GM21423 (cell line): ENCODE data around the gene SQSTM1.
"Not testable (repeated sequence)": the region's sequence is repeated elsewhere in the genome, so short reads cannot be mapped to it uniquely, and the experiment has no call there.

ENCODE experiments used
- ATAC-seq: cut with Tn5 transposase; IDR thresholded peaks from one replicate; pipeline ENCODE4 v1.9.1; 2021; ENCODE audit warnings: mild to moderate bottlenecking, moderate library complexity; ENCODE audit not compliant: unreplicated experiment

The SQSTM1 gene

DNA sequence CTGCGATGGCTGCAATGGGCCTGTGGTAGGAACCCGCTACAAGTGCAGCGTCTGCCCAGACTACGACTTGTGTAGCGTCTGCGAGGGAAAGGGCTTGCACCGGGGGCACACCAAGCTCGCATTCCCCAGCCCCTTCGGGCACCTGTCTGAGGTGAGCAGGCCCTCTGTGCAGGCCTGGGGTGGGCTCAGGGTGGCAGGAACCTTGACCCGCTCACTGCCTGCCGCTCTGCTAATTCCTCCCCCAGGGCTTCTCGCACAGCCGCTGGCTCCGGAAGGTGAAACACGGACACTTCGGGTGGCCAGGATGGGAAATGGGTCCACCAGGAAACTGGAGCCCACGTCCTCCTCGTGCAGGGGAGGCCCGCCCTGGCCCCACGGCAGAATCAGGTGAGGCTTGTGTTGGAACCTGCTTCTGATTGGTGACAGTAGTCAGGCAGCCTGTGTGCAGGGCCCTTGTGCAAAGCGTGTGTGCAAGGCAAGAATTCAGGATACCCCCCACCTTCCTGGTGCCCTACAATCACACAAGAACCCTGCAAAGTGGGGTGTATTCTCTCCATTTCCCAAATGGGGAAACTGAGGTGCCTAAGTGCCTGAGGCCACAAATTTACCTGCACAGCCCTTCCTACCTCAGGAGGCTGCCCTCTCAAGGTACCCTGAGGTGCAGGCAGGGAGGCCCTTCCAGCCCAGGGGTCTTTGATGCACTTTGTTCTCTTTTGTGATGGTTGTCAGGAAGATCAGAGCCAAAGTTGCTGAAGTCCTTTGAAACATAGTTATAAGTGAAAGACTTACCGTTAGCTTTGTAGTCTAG is 3.4 kb downstream of the SQSTM1 start:
- ATAC-seq: no peak

DNA sequence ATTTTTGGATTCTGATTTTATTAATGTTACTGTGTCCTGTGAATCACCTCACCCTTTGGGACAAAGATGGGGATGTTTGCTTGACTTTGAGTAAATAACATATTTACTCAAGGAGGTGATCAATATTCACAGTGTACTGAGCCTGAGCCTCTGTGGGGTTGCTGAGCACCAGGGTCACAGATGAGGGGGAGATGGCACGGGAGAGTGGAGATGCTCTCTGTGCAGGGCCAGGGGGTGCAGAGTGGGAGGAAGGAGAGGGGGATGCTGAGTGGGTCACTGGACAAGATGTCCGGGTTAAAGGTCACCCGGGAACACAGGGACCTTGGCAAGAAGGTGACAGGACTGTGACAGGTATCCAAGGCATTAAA is 4.0 kb downstream of the SQSTM1 start:
- no peak for ATAC-seq

DNA sequence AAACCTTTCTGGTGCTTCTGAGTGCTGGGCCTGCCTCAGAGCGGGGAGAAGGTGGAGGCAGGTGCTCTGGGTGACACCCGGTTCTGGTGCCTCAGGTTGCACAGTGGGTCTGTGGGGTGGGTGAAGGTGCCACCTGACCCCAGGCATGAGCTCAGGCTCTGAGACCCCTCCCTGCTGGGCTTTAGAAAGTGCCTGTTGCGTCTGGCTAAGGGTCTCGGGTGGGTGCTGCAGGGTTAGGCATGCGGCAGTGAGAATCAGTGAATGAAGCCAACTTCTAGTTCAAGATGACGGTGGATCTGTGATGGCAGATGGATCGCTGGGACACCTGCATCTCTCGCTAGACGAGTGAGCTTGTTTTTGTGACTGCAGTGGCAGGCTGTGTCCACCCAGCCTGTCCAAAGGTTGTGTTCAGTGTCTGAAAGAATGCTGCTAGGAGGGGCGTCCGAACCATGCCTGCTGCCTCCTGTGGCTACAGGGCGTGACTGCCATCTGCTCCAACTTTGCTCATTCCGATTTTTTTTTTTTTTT is 5.0 kb downstream of the SQSTM1 start:
- no peak for ATAC-seq

DNA sequence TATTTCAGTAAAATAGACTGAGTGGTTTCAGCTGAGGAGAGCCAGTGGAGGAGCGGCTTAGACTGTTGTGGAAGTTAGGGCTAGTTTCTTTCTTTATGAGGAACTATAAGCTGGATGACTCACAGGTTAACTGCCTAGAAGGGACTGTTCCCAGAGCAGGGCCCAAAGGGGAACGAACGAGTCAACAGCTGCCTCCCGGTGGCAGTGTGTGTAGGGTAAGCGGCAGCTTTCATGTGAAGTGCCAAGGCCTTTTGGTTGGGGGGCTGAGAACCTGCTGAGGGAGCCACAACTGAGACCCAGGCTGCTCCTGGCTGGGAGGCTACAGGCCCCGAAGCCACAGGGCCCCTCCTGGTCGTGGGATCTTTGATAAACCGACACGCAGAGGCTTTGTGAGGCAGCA is 7.0 kb downstream of the SQSTM1 start:
- ATAC-seq: no peak

DNA sequence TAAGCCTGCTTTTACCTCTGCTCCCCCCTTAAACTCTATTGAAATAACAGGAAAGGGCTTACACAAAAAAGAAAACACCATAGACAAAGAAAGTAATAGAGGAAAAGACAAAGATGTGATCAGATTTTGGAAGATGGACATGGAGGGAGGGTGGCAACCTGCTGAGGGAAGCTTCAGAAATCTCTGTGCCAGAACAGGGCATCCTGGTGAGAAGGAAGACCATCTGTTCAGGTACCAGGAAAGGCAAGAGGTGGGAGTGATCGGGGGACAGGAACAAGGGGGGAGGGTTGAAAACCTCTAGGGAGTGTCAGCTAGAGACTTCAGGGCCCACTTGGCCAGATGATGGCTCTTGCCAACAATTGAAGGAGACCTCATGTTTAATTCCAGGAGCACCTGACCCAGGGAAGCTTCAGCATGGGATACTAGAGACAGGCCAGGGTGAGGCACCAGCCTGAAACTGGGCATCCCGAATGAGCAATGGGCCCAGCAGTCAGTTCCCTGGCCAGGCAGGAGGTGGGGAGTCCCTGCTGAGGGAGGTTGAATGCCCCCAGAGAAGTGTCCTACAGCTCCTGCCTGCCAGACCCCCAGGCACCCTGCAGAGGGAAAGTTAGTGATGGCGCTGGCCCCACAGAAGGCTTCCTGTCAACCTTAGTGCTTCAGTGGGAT is 8.2 kb downstream of the SQSTM1 start:
- ATAC-seq: no peak

DNA sequence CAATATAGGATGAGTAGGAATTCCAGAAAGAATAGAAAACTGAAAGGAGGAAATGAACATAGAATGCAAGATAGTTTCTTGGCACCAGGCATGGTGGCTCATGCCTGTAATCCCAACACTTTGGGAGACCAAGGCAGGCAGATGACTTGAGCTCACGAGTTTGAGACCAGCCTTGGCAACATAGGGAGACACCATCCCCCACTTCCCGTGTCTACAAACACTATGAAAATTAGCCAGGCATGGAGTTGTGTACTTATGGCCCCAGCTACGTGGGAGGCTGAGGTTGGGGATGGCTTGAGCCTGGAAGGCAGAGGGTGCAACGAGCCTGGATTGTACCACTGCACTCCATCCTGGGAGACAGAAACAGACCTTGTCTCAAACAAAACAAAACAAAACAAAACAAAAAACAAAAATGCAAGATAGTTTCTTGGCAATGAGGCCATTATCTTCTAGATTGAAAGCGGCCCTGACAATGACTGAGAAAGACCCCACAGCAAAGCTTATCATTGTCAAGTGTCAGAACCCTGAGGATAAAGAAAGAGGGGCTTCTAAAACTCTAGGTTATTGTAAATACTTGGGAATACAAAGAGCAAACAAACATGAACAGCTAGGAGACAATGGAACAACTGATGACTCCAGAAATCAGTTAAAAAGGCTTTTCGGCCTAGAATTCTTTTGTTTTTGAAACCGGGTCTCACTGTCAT is 9.2 kb downstream of the SQSTM1 start:
- ATAC-seq: no peak

DNA sequence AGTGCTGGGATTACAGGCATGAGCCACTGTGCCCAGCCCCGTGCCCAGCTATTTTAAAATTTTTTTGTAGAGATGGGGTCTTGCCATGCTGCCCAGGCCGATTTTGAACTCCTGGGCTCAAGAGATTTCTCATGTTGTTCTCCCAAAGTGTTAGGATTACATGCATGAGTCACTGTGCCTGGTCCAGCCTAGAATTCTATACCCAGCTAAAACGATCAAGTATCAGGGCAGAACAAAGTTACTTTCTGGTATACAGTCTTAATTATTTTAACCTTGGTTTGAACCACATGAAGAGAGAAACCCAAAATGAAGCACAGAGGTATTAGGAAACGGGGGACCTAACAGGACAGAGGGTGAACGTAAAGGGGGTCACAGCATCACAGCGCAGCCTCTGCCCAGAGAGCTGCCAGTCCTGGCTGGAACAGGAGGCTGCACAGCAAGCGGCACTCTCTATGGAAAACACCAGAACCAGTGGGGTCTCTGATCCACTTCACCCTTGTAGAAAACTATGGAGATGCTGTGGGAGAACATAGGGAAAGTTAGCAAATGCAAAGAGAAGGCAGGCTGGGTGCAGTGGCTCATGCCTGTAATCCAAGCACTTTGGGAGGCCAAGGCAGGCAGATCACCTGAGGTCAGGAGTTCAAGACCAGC is 10.2 kb downstream of the SQSTM1 start:
- no peak for ATAC-seq

DNA sequence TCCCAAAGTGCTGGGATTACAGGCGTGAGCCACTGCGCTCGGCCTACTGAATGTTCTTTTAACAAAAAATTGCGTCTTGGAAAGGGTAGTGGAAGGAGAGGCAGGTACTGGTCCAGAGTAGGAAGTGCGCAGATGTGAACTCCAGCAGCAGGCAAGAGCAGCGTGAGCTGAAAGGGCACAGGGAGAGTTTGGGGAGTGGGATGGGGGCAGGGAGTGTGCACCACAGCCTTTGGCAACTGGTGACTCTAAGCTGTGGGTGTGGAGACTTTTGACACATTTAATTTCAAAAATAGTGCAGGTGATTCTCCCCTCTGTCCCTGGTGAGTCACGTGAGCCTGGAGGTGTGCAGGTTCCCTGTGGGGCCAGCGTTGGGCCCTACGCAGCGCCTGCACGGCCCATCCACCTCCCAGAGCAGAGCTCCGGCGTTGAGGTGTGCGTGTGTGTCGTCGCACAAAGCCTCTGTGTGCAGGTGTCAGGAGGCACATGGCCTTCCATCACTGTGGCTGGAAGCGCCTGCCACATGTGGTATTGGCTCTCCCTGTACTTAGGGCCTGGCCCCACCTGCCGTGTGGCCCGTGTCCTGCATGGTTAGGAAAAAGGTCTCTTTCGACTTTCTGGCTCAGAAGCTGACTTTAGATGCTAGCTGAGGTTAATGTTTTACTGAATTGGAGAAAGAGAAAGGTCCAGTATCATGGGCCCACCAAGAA is 11.5 kb downstream of the SQSTM1 start:
- ATAC-seq: no peak

DNA sequence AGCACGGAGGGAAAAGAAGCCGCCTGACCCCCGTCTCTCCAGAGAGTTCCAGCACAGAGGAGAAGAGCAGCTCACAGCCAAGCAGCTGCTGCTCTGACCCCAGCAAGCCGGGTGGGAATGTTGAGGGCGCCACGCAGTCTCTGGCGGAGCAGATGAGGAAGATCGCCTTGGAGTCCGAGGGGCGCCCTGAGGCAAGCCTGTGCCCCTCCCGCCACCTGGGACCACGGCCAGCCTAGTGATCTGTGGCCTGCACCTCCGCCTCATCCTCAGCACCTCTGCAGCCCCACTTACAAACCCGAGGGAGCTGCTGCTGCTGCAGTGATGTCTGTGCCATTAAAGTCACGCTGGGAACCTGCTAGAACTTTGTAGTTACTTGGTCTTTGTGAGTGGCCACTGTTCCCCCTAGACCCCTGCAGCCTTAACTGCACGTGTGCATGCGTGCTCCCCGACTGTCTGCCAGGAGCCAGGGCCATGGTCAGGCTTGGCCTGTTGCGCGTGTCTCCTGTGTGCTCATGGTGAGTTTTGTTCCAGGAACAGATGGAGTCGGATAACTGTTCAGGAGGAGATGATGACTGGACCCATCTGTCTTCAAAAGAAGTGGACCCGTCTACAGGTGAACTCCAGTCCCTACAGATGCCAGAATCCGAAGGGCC is 12.5 kb downstream of the SQSTM1 start:
- ATAC-seq: no peak

DNA sequence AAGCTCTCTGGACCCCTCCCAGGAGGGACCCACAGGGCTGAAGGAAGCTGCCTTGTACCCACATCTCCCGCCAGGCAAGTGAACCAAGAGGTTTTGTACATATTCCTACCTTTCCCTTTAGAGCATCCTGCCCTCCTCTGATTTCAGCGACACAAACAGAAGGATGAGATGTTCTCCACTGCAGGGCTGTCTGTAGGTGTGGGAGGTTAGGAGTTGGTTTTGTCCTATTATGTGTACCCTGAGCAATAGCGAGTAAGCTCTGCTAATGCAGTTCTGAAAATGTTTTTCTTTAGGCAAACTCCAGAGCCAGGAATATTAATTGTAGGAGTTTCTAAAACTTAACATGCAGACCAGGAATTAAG is 13.0 kb downstream of the SQSTM1 start:
- ATAC-seq: no peak

DNA sequence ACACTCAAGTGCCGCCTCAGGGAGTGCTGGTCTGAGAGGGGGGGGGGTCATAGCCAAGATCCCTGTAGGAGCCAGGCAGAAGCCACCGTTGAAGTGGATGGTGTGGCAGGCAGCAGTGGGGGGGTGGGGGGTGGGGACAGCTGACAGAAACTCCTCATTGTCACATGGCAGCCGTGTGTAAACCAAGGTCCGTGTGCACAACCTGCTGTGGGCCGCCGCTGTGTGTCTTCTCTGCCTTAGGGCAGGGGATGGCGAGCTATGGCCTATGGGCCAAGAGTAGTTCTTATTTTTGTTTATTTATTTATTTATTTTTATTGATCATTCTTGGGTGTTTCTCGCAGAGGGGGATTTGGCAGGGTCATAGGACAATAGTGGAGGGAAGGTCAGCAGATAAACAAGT is 13.4 kb downstream of the SQSTM1 start:
- ATAC-seq: no peak

DNA sequence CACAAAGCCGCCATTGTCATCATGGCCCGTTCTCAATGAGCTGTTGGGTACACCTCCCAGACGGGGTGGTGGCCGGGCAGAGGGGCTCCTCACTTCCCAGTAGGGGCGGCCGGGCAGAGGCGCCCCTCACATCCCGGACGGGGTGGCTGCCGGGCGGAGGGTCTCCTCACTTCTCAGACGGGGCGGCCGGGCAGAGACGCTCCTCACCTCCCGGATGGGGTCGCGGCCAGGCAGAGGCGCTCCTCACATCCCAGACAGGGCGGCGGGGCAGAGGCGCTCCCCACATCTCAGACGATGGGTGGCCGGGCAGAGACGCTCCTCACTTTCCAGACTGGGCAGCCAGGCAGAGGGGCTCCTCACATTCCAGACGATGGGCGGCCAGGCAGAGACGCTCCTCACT is 14.2 kb downstream of the SQSTM1 start:
- not testable (repeated sequence) for ATAC-seq

DNA sequence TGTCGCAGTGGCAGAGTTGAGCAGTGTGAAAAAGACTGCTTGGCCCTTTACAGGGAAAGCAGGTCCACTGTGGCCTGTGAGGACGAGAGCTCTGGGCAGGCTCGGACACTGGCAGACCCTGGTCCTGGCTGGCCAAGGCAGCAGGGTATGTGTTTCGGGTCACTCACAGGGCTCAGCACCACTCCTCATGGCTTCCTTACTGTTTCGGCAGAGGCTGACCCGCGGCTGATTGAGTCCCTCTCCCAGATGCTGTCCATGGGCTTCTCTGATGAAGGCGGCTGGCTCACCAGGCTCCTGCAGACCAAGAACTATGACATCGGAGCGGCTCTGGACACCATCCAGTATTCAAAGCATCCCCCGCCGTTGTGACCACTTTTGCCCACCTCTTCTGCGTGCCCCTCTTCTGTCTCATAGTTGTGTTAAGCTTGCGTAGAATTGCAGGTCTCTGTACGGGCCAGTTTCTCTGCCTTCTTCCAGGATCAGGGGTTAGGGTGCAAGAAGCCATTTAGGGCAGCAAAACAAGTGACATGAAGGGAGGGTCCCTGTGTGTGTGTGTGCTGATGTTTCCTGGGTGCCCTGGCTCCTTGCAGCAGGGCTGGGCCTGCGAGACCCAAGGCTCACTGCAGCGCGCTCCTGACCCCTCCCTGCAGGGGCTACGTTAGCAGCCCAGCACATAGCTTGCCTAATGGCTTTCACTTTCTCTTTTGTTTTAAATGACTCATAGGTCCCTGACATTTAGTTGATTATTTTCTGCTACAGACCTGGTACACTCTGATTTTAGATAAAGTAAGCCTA is 15.7 kb downstream of the SQSTM1 start:
- peak; percentile 71 for ATAC-seq

DNA sequence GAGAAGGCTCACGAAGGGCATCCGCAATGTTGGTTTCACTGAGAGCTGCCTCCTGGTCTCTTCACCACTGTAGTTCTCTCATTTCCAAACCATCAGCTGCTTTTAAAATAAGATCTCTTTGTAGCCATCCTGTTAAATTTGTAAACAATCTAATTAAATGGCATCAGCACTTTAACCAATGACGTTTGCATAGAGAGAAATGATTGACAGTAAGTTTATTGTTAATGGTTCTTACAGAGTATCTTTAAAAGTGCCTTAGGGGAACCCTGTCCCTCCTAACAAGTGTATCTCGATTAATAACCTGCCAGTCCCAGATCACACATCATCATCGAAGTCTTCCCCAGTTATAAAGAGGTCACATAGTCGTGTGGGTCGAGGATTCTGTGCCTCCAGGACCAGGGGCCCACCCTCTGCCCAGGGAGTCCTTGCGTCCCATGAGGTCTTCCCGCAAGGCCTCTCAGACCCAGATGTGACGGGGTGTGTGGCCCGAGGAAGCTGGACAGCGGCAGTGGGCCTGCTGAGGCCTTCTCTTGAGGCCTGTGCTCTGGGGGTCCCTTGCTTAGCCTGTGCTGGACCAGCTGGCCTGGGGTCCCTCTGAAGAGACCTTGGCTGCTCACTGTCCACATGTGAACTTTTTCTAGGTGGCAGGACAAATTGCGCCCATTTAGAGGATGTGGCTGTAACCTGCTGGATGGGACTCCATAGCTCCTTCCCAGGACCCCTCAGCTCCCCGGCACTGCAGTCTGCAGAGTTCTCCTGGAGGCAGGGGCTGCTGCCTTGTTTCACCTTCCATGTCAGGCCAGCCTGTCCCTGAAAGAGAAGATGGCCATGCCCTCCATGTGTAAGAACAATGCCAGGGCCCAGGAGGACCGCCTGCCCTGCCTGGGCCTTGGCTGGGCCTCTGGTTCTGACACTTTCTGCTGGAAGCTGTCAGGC is 16.6 kb downstream of the SQSTM1 start:
- no peak for ATAC-seq

DNA sequence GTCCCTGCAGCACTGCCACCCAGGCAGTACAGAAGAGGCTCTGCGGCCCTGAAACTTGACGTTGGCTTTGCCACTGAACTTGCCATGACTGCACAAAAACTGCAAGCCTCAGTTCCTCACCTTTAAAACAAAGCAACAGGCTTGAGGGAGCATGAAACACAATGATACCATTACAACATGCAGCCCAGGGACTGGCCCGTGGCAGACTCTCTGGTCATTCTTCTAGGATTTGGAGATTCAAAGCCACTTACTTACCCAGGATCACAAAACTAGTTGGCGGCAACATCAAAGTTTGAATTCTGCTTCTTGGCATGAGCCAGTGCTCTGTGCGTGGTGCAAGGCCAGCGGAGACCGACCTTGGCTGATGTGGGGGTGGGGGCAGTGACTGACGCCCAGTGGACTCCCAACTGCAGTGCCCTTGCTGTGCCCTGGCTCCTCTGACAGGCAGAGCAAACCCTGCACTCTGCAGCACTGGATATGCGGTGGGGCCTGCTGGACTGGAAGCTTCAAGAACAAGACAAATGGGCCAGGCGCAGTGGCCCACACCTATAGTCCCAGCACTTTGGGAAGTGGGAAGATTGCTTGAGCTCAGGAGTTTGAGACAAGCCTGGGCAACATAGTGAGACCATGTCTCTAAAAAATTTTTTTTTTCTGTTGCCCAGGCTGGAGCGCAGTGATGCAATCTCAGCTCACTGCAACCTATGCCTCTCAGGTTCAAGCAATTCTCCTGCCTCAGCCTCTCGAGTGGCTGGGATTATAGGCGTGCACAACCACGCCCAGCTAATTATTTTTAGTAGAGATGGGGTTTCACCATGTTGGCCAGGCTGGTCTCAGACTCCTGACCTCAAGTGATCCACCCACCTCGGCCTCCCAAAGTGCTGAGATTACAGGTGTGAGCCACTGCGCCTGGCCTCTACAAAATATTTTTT is 18.9 kb downstream of the SQSTM1 start:
- ATAC-seq: no peak

DNA sequence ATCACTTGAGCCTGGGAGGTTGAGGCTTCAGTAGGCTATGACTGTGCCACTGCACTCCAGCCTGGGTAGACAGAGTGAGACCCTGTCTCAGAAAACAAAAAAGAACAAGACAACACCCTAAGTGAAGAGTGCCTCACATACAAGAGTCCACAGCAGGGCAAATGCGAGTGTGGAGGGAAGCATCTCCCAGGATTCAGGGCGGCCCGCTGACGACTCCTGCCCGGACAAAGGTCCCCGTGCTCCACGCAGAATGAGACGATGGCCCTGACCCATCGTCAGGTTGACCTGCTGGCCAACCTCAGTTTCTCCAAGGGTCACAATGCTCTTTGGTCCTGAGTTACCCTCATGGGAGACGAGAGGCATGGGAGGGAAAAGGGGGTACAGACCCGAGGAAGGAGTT is 19.6 kb downstream of the SQSTM1 start:
- no peak for ATAC-seq

DNA sequence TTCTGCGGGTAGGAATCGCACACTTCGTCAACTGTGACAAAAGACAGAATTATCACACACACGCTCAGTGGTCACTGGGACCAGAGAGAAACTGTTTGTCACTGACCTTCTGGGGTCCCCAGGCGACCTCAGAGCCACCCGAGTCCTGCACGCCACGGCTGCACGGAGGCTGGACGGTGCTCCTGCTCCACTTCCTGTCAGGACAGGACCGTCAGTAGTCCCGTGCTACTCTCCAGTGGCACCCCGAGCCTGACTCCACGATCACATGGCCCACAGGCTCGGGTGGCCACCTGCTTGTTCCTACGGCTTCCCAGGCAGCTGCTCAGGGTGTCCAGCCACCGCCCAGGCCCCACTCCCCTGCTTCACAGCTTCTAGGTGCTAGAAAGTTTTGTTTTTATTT is 20.1 kb downstream of the SQSTM1 start:
- ATAC-seq: no peak
